CD8-positive, alpha-beta memory T cell (primary cell): ENCODE results near the gene SUN2. TPM values are rescaled to one million over a fixed set of nuclear protein-coding genes. Genes with fewer than 3 reads are reported as not detected.
"Not testable (repeated sequence)": the region's sequence is repeated elsewhere in the genome, so short reads cannot be mapped to it uniquely, and the experiment has no call there.

Experiments used
- CTCF ChIA-PET: fragments of 350-600 bp; sonication (Branson Sonifier 250); formaldehyde crosslinking; loops from one replicate; lab custom pipeline; 2021; ENCODE audit warnings: antibody characterized with exemption; lab: Charles Lee
- POLR2A ChIA-PET: fragments of 350-600 bp; sonication (Branson Sonifier 250); formaldehyde crosslinking; loops from one replicate; lab custom pipeline; 2021; ENCODE audit warnings: antibody characterized with exemption; lab: Charles Lee
- DNase-seq, 5 donors: peaks; one replicate each; pipeline versions ENCODE4 v3.0.0 to v3.0.0-alpha.2; 2020 to 2022; ENCODE audit warnings: mixed read lengths in 1 of 5
- H3K27ac ChIP-seq: one replicate; pipeline ENCODE4 v1.7.0; 2013; ENCODE audit warnings: low read depth, mild to moderate bottlenecking, low read length, moderate library complexity
- H3K27me3 ChIP-seq: 2 replicates; pipeline ENCODE4 v1.7.0; 2013; ENCODE audit warnings: low read length, mild to moderate bottlenecking; ENCODE audit not compliant: insufficient read depth, poor library complexity, severe bottlenecking
- H3K36me3 ChIP-seq: 2 replicates; pipeline ENCODE4 v1.7.0; 2013; ENCODE audit warnings: mild to moderate bottlenecking, low read length, moderate library complexity; ENCODE audit not compliant: insufficient read depth
- H3K4me1 ChIP-seq: 2 replicates; pipeline ENCODE4 v1.7.0; 2013; ENCODE audit warnings: mild to moderate bottlenecking, low read length, moderate library complexity; ENCODE audit not compliant: insufficient read depth
- H3K4me3 ChIP-seq: 2 replicates; pipeline ENCODE4 v1.7.0; 2013; ENCODE audit warnings: mild to moderate bottlenecking, low read length
- H3K9me3 ChIP-seq: 2 replicates; pipeline ENCODE4 v1.7.0; 2013; ENCODE audit warnings: mild to moderate bottlenecking, low read length
- H3K27ac Mint-ChIP-seq, 8 donors: one replicate each; pipeline ENCODE4 v1.8.0; 2020 to 2021; ENCODE audit warnings: mixed read lengths in 8 of 8, mild to moderate bottlenecking in 6 of 8, inconsistent platforms in 3 of 8, moderate library complexity in 3 of 8
- H3K27me3 Mint-ChIP-seq, 2 donors: one replicate each; pipeline ENCODE4 v1.8.0; 2020 to 2021; ENCODE audit warnings: mixed read lengths in 2 of 2, mild to moderate bottlenecking in 1 of 2, moderate library complexity in 1 of 2
- H3K36me3 Mint-ChIP-seq, 3 donors: one replicate each; pipeline ENCODE4 v1.8.0; 2020 to 2021; ENCODE audit warnings: mixed read lengths in 3 of 3, inconsistent platforms in 1 of 3, mild to moderate bottlenecking in 1 of 3
- H3K4me1 Mint-ChIP-seq, 3 donors: one replicate each; pipeline ENCODE4 v1.8.0; 2020 to 2021; ENCODE audit warnings: mixed read lengths in 3 of 3, inconsistent platforms in 1 of 3, mild to moderate bottlenecking in 1 of 3
- H3K4me3 Mint-ChIP-seq, 7 donors: one replicate each; pipeline ENCODE4 v1.8.0; 2020 to 2021; ENCODE audit warnings: mixed read lengths in 7 of 7, mild to moderate bottlenecking in 6 of 7, moderate library complexity in 4 of 7, inconsistent platforms in 2 of 7
- H3K9me3 Mint-ChIP-seq, 5 donors: one replicate each; pipeline ENCODE4 v1.8.0; 2020 to 2022; ENCODE audit warnings: mixed read lengths in 5 of 5, mild to moderate bottlenecking in 3 of 5, moderate library complexity in 2 of 5, inconsistent platforms in 1 of 5
- polyA plus RNA-seq: library from polyadenylated mRNA; unstranded; fragments of 300-500 nt; fragmentation: Illumina TruSeq; gene quantifications from one replicate; pipeline ENCODE4 v1.2.3, GENCODE V29; 2021
- total RNA-seq, 2 experiments: library from RNA; stranded (reverse); gene quantifications; one replicate each; pipeline ENCODE4 v1.2.3, GENCODE V29; 2021

The SUN2 gene
- total RNA-seq (100 to 1,000 TPM; 168 to 185 TPM), polyA plus RNA-seq (753 TPM)

- peaks cover 24% of the 10 kb centered on the region for H3K36me3 ChIP-seq
- H3K36me3 Mint-ChIP-seq: peaks cover 16 to 42% (median 29%) of the 10 kb centered on the region in 3 donors
Measured at GRCh38 chr22:38755911-38756532, at the start of gene SUN2. Gene SUN2 (minus strand): TSS chr22:38755998. CDS start chr22:38752628, 3,370 bp downstream.

GRCh38 chr22:38805041-38805593 lies 49.3 kb upstream of the SUN2 start:
- H3K27ac ChIP-seq, DNase-seq, H3K9me3 ChIP-seq, H3K36me3 ChIP-seq, H3K27me3 ChIP-seq, H3K4me1 Mint-ChIP-seq, H3K4me1 ChIP-seq, H3K4me3 ChIP-seq, H3K4me3 Mint-ChIP-seq, POLR2A ChIA-PET, H3K27ac Mint-ChIP-seq, H3K9me3 Mint-ChIP-seq: not testable (repeated sequence)
- peaks cover 9 to 35% of the 10 kb centered on the region in 2 donors for H3K27me3 Mint-ChIP-seq
- CTCF ChIA-PET: interaction anchor here (0.8 kb wide), 1 partner anchor 65 kb away, joined by 3 read pairs; no protein-coding TSS in a partner anchor
- peaks cover 0 to 11% (median 0%) of the 10 kb centered on the region in 3 donors for H3K36me3 Mint-ChIP-seq

More at GRCh38 chr22:38755911-38756532, at the start of gene SUN2:
- Mint-ChIP-seq H3K27me3 (peaks cover 0 to 8% of the 10 kb centered on the region in 2 donors), H3K4me3 (peak within 1 kb of the TSS; percentile 93 to 100 (median 99)), H3K9me3 (peaks cover 0 to 2% (median 0%) of the 10 kb centered on the region in 5 donors), H3K4me1 (peaks cover 59 to 65% (median 63%) of the 10 kb centered on the region in 3 donors), H3K27ac (peak within 1 kb of the TSS; percentile 81 to 100 (median 98))
- POLR2A ChIA-PET: interaction anchor here (0.6 to 13.0 kb wide), 4 partner anchors 10 to 1154 kb away, joined by 3 to 275 read pairs (median 9); no protein-coding TSS in a partner anchor
- CTCF ChIA-PET: interaction anchor here (1.0 to 5.0 kb wide), 6 partner anchors 8 to 87 kb away, joined by 3 to 38 read pairs (median 8); no protein-coding TSS in a partner anchor
- H3K4me1 ChIP-seq: peaks cover 57% of the 10 kb centered on the region
- peak; percentile 91 to 96 (median 95) for DNase-seq
- no peaks in the 10 kb centered on the region for H3K9me3 ChIP-seq
- H3K27ac ChIP-seq: peak within 1 kb of the TSS; percentile 70
- H3K4me3 ChIP-seq: peak within 1 kb of the TSS; percentile 98
- H3K27me3 ChIP-seq: no peaks in the 10 kb centered on the region

GRCh38 chr22:38802671-38803121 lies 46.9 kb upstream of the SUN2 start:
- POLR2A ChIA-PET: no interaction called here
- Histone ChIP-seq H3K9me3 (no peaks in the 10 kb centered on the region), H3K36me3 (no peaks in the 10 kb centered on the region), H3K27me3 (no peaks in the 10 kb centered on the region), H3K27ac (no peak overlapping the region), H3K4me1 (peaks cover 13% of the 10 kb centered on the region), H3K4me3 (no peak overlapping the region)
- Mint-ChIP-seq H3K4me3 (peak overlapping the region in 1 of 7 donors; percentile 63), H3K9me3 (peaks cover 0 to 3% (median 0%) of the 10 kb centered on the region in 5 donors), H3K4me1 (peaks cover 7 to 9% (median 8%) of the 10 kb centered on the region in 3 donors), H3K27ac (no peak overlapping the region), H3K27me3 (peaks cover 20 to 43% of the 10 kb centered on the region in 2 donors), H3K36me3 (peaks cover 0 to 5% (median 1%) of the 10 kb centered on the region in 3 donors)
- CTCF ChIA-PET: no interaction called here
- no peak for DNase-seq

- Mint-ChIP-seq H3K27ac (no peak overlapping the region), H3K36me3 (peaks cover 0 to 5% (median 1%) of the 10 kb centered on the region in 3 donors), H3K4me1 (peaks cover 12 to 16% (median 13%) of the 10 kb centered on the region in 3 donors), H3K9me3 (peaks cover 0 to 3% (median 0%) of the 10 kb centered on the region in 5 donors), H3K27me3 (peaks cover 33 to 58% of the 10 kb centered on the region in 2 donors), H3K4me3 (no peak overlapping the region)
- CTCF ChIA-PET: no interaction called here
- POLR2A ChIA-PET: interaction anchor here (0.5 kb wide), 1 partner anchor 1209 kb away, joined by 3 read pairs; no protein-coding TSS in a partner anchor
- Histone ChIP-seq H3K9me3 (no peaks in the 10 kb centered on the region), H3K36me3 (no peaks in the 10 kb centered on the region), H3K4me1 (peaks cover 17% of the 10 kb centered on the region), H3K27me3 (peaks cover 4% of the 10 kb centered on the region), H3K4me3 (no peak overlapping the region), H3K27ac (no peak overlapping the region)
- no peak for DNase-seq
Measured at GRCh38 chr22:38799265-38800002, 43.6 kb upstream of the SUN2 start.

GRCh38 chr22:38798496-38798895 lies 42.7 kb upstream of the SUN2 start:
- peaks cover 18 to 22% (median 20%) of the 10 kb centered on the region in 3 donors for H3K4me1 Mint-ChIP-seq
- peaks cover 0 to 3% (median 0%) of the 10 kb centered on the region in 5 donors for H3K9me3 Mint-ChIP-seq
- H3K4me3 ChIP-seq: no peak overlapping the region
- H3K27ac ChIP-seq: no peak overlapping the region
- no peaks in the 10 kb centered on the region for H3K36me3 ChIP-seq
- POLR2A ChIA-PET: no interaction called here
- H3K27me3 ChIP-seq: peaks cover 4% of the 10 kb centered on the region
- peak in 1 of 5 donors; percentile 14 for DNase-seq
- H3K27me3 Mint-ChIP-seq: peaks cover 33 to 54% of the 10 kb centered on the region in 2 donors
- no peaks in the 10 kb centered on the region for H3K9me3 ChIP-seq
- CTCF ChIA-PET: no interaction called here
- peaks cover 1 to 5% (median 2%) of the 10 kb centered on the region in 3 donors for H3K36me3 Mint-ChIP-seq
- H3K27ac Mint-ChIP-seq: peak overlapping the region in 1 of 8 donors; percentile 11
- no peak overlapping the region for H3K4me3 Mint-ChIP-seq
- H3K4me1 ChIP-seq: peaks cover 22% of the 10 kb centered on the region

GRCh38 chr22:38796262-38796957 lies 40.6 kb upstream of the SUN2 start:
- H3K4me1 Mint-ChIP-seq: peaks cover 23 to 30% (median 28%) of the 10 kb centered on the region in 3 donors
- Histone ChIP-seq H3K27ac (no peak overlapping the region), H3K9me3 (no peaks in the 10 kb centered on the region), H3K4me1 (peaks cover 28% of the 10 kb centered on the region), H3K27me3 (peaks cover 4% of the 10 kb centered on the region), H3K4me3 (no peak overlapping the region), H3K36me3 (no peaks in the 10 kb centered on the region)
- H3K27me3 Mint-ChIP-seq: peaks cover 28 to 45% of the 10 kb centered on the region in 2 donors
- CTCF ChIA-PET: no interaction called here
- peaks cover 0 to 3% (median 0%) of the 10 kb centered on the region in 5 donors for H3K9me3 Mint-ChIP-seq
- no peak for DNase-seq
- no peak overlapping the region for H3K4me3 Mint-ChIP-seq
- peaks cover 0 to 6% (median 1%) of the 10 kb centered on the region in 3 donors for H3K36me3 Mint-ChIP-seq
- POLR2A ChIA-PET: interaction anchor here (0.6 kb wide), 1 partner anchor 296 kb away, joined by 5 read pairs; no protein-coding TSS in a partner anchor
- peak overlapping the region in 1 of 8 donors; percentile 67 for H3K27ac Mint-ChIP-seq

GRCh38 chr22:38795569-38795968 lies 39.8 kb upstream of the SUN2 start:
- Mint-ChIP-seq H3K36me3 (peaks cover 0 to 6% (median 1%) of the 10 kb centered on the region in 3 donors), H3K27ac (peak overlapping the region in 3 of 8 donors; percentile 30 to 42 (median 35)), H3K9me3 (peaks cover 0 to 3% (median 0%) of the 10 kb centered on the region in 5 donors), H3K27me3 (peaks cover 26 to 38% of the 10 kb centered on the region in 2 donors), H3K4me1 (peaks cover 23 to 30% (median 28%) of the 10 kb centered on the region in 3 donors), H3K4me3 (peak overlapping the region in 2 of 7 donors; percentile 2 to 5)
- no peak for DNase-seq
- ChIA-PET POLR2A (no interaction called here), CTCF (no interaction called here)
- Histone ChIP-seq H3K4me3 (no peak overlapping the region), H3K27me3 (peaks cover 4% of the 10 kb centered on the region), H3K4me1 (peaks cover 28% of the 10 kb centered on the region), H3K9me3 (no peaks in the 10 kb centered on the region), H3K36me3 (no peaks in the 10 kb centered on the region), H3K27ac (no peak overlapping the region)
